Vagina (tissue), 2 donors: ENCODE results near the gene SUPT3H.

Source experiments
- POLR2A ChIP-seq, 2 donors: fragments of 450-650 bp; IDR thresholded peaks; one replicate each; pipeline ENCODE4 v1.6.1; 2017; ENCODE audit warnings: antibody characterized with exemption in 2 of 2, mild to moderate bottlenecking in 2 of 2, moderate library complexity in 2 of 2
- POLR2AphosphoS5 ChIP-seq, 2 donors: sonication (generic); formaldehyde crosslinking; IDR thresholded peaks; one replicate each; pipeline ENCODE4 v1.9.0; 2017; ENCODE audit warnings: antibody characterized with exemption in 2 of 2, mild to moderate bottlenecking in 2 of 2, low read depth in 1 of 2; ENCODE audit not compliant: insufficient read depth in 1 of 2
- TF ChIP-seq, protein P1 (sequence below), 3 experiments: fragments of 450-650 bp in 2 of 3; fragments of 200-600 bp in 1 of 3; sonication (generic) in 1 of 3; IDR thresholded peaks; one replicate each; pipeline ENCODE4 v1.5.1; 2017 to 2019; ENCODE audit warnings: antibody characterized with exemption in 3 of 3, mild to moderate bottlenecking in 2 of 3, moderate library complexity in 2 of 3

DNA sequence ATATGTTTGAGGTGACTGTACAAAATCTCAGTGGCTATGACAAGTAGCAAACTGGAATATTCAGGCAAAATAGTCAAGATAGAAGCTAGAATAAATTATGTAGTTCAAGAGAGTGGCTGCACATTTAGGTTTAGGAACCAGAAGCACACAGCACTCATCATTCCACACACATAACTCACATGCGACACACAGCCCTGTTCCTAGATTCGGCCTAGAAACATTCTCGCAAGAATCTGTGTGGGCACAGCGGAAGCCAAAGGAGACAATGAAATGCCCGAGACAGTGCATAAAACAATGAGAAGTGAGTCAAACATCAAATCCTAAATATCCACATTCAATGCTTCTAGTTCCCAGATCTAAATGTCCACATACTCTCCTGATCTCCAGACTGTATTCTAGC, 9.5 kb upstream of the SUPT3H start:
- TF ChIP-seq POLR2AphosphoS5 (IDR thresholded peaks at IDR 0.05; ENCODE audit: insufficient read depth in 1 of 2, low read depth in 1 of 2): no peak
- TF ChIP-seq, protein P1, sequence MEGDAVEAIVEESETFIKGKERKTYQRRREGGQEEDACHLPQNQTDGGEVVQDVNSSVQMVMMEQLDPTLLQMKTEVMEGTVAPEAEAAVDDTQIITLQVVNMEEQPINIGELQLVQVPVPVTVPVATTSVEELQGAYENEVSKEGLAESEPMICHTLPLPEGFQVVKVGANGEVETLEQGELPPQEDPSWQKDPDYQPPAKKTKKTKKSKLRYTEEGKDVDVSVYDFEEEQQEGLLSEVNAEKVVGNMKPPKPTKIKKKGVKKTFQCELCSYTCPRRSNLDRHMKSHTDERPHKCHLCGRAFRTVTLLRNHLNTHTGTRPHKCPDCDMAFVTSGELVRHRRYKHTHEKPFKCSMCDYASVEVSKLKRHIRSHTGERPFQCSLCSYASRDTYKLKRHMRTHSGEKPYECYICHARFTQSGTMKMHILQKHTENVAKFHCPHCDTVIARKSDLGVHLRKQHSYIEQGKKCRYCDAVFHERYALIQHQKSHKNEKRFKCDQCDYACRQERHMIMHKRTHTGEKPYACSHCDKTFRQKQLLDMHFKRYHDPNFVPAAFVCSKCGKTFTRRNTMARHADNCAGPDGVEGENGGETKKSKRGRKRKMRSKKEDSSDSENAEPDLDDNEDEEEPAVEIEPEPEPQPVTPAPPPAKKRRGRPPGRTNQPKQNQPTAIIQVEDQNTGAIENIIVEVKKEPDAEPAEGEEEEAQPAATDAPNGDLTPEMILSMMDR (IDR thresholded peaks at IDR 0.05): no peak
- no peak for TF ChIP-seq POLR2A (IDR thresholded peaks at IDR 0.05)
